ENCODE data around the gene OR10T2. TPM values are rescaled to one million over a fixed set of nuclear protein-coding genes. Genes with fewer than 3 reads are reported as not detected.

Gene OR10T2
- total RNA-seq, 1 experiment from 2014 or later = not detected

- POLR2A ChIA-PET (ENCODE audit: low non-redundant PET) = no interaction called here
- H3K27me3 ChIP-seq (replicated peaks; ENCODE audit: insufficient read depth, low read depth, low read length, poor library complexity) = peaks cover 20% of the 10 kb centered on the region
- CTCF ChIA-PET = no interaction called here
- H3K4me3 ChIP-seq (ENCODE audit: low read depth, low read length, poor library complexity, severe bottlenecking) = no peak overlapping the region
- H3K27ac ChIP-seq (ENCODE audit: low read depth, low read length, poor library complexity, severe bottlenecking) = no peak overlapping the region
- no TSS peak for BruUV-seq (replicated peaks)
- no peaks in the 10 kb centered on the region for H3K9me3 ChIP-seq (ENCODE audit: low read depth, low read length, poor library complexity, severe bottlenecking)
- DNase-seq (ENCODE audit: low spot score) = no peak
- intact Hi-C loops (cut with micrococcal nuclease; ENCODE audit: unreplicated experiment) = no loop called here
- TF ChIP-seq EZH2 (IDR thresholded peaks at IDR 0.05; ENCODE audit: borderline replicate concordance, low read depth, low read length, poor library complexity, severe bottlenecking) = no peak
- TF ChIP-seq, protein P1, sequence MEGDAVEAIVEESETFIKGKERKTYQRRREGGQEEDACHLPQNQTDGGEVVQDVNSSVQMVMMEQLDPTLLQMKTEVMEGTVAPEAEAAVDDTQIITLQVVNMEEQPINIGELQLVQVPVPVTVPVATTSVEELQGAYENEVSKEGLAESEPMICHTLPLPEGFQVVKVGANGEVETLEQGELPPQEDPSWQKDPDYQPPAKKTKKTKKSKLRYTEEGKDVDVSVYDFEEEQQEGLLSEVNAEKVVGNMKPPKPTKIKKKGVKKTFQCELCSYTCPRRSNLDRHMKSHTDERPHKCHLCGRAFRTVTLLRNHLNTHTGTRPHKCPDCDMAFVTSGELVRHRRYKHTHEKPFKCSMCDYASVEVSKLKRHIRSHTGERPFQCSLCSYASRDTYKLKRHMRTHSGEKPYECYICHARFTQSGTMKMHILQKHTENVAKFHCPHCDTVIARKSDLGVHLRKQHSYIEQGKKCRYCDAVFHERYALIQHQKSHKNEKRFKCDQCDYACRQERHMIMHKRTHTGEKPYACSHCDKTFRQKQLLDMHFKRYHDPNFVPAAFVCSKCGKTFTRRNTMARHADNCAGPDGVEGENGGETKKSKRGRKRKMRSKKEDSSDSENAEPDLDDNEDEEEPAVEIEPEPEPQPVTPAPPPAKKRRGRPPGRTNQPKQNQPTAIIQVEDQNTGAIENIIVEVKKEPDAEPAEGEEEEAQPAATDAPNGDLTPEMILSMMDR (conservative IDR thresholded peaks at IDR 0.05; ENCODE audit: low read depth, low read length) = no peak
- H3K36me3 ChIP-seq (ENCODE audit: insufficient read depth, low read length, poor library complexity, severe bottlenecking) = no peaks in the 10 kb centered on the region
- no peaks in the 10 kb centered on the region for H3K4me1 ChIP-seq (ENCODE audit: insufficient read depth, low read length, poor library complexity, severe bottlenecking)
Measured at GRCh38 chr1:158417586-158417985, 18.3 kb upstream of the OR10T2 start.

DNA sequence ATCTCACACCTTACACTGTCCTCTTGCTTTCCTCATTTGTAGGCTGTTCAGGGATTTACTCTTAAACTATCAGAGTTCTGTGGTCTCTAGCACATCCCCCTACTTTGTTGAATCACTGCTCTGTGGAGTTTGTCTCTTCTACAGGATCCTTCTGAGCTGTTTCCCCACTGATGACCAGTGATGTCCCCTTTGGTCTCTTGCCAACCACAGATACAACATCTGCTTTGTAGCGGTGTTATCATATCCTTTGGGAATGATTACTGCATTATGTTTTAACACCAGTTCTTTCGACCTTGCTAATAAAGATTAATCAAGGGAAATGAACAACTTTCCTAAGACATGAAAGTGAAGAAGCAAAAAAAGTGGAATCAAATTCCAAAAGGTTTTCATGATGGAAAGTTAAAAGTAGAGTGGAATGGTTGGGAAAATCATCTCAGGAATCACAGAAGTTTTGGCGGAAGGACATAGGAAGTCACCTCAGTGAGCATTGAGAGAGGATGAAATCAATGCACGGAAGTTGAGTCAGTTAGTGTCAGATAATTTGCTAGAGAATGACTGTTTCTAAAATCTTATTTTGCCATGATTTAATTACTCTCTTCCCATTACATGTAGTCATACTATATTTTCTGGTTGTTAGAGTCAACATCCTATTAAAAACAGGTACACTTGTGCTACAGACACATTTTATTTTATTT lies 15.5 kb upstream of the OR10T2 start:
- DNase-seq (ENCODE audit: low spot score) = no peak
- H3K4me1 ChIP-seq (ENCODE audit: insufficient read depth, low read length, poor library complexity, severe bottlenecking) = no peaks in the 10 kb centered on the region
- no peaks in the 10 kb centered on the region for H3K36me3 ChIP-seq (ENCODE audit: insufficient read depth, low read length, poor library complexity, severe bottlenecking)
- H3K4me3 ChIP-seq (ENCODE audit: low read depth, low read length, poor library complexity, severe bottlenecking) = no peak overlapping the region
- H3K9me3 ChIP-seq (ENCODE audit: low read depth, low read length, poor library complexity, severe bottlenecking) = no peaks in the 10 kb centered on the region
- intact Hi-C loops (cut with micrococcal nuclease; ENCODE audit: unreplicated experiment) = no loop called here
- H3K27ac ChIP-seq (ENCODE audit: low read depth, low read length, poor library complexity, severe bottlenecking) = no peak overlapping the region
- no peak for TF ChIP-seq EZH2 (IDR thresholded peaks at IDR 0.05; ENCODE audit: borderline replicate concordance, low read depth, low read length, poor library complexity, severe bottlenecking)
- TF ChIP-seq, protein P1 (conservative IDR thresholded peaks at IDR 0.05; ENCODE audit: low read depth, low read length) = no peak
- H3K27me3 ChIP-seq (replicated peaks; ENCODE audit: insufficient read depth, low read depth, low read length, poor library complexity) = peaks cover 21% of the 10 kb centered on the region
- no TSS peak for BruUV-seq (replicated peaks)
- CTCF ChIA-PET = no interaction called here
- POLR2A ChIA-PET (ENCODE audit: low non-redundant PET) = no interaction called here

- no peak overlapping the region for H3K4me3 ChIP-seq (ENCODE audit: low read depth, low read length, poor library complexity, severe bottlenecking)
- POLR2A ChIA-PET (ENCODE audit: low non-redundant PET) = no interaction called here
- H3K27me3 ChIP-seq (replicated peaks; ENCODE audit: insufficient read depth, low read depth, low read length, poor library complexity) = peaks cover 15% of the 10 kb centered on the region
- BruUV-seq (replicated peaks) = no TSS peak
- no peak for TF ChIP-seq EZH2 (IDR thresholded peaks at IDR 0.05; ENCODE audit: borderline replicate concordance, low read depth, low read length, poor library complexity, severe bottlenecking)
- TF ChIP-seq, protein P1 (conservative IDR thresholded peaks at IDR 0.05; ENCODE audit: low read depth, low read length) = no peak
- intact Hi-C loops (cut with micrococcal nuclease; ENCODE audit: unreplicated experiment) = no loop called here
- no peaks in the 10 kb centered on the region for H3K4me1 ChIP-seq (ENCODE audit: insufficient read depth, low read length, poor library complexity, severe bottlenecking)
- DNase-seq (ENCODE audit: low spot score) = no peak
- H3K9me3 ChIP-seq (ENCODE audit: low read depth, low read length, poor library complexity, severe bottlenecking) = no peaks in the 10 kb centered on the region
- no peaks in the 10 kb centered on the region for H3K36me3 ChIP-seq (ENCODE audit: insufficient read depth, low read length, poor library complexity, severe bottlenecking)
- H3K27ac ChIP-seq (ENCODE audit: low read depth, low read length, poor library complexity, severe bottlenecking) = no peak overlapping the region
- CTCF ChIA-PET = no interaction called here
Measured at GRCh38 chr1:158407092-158407491, 7.8 kb upstream of the OR10T2 start.
